GM19351 (cell line): Measurements from ENCODE around the gene LRRC71.

Source experiments
- ATAC-seq: cut with Tn5 transposase; IDR thresholded peaks from one replicate; pipeline ENCODE4 v1.9.1; 2021; ENCODE audit warnings: mild to moderate bottlenecking, moderate library complexity; ENCODE audit not compliant: unreplicated experiment

The LRRC71 gene

DNA sequence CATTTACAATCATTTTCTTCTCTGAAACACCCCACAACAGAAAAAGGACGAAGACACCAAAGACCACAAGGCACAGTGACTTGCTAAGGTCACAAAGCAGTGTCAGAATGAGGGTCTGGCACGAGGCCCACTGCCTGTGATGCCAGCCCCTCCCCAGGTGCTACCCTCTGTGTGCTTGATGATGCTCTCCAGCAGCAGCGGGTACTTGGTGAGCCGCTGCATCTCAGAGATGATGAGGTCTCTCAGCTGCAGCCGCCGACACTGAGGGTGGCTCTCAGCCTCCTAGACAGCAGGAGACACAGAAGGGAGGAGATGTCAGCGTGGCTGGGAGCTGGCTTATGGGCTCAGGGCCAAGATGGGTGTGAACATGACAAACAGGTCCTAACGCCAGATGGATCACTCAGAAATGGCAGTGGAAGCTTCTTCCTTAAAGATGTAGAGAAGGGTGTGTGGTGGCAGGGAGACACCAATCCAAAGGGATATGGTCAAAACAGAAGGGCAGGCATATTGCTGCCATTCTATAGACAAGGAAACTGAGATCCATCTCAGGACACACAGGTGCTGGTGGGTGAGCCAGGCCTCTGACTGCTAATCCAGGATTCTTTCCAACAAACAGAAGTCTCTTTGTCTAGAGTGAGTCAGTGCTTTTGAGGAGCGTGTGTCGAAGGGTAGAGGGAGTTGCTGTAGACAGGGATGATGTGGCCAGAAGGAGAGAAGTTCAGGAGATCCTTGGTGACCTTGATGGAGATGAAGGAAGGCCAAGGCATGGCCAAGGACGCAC lies 25.6 kb downstream of the LRRC71 start:
- no peak for ATAC-seq

DNA sequence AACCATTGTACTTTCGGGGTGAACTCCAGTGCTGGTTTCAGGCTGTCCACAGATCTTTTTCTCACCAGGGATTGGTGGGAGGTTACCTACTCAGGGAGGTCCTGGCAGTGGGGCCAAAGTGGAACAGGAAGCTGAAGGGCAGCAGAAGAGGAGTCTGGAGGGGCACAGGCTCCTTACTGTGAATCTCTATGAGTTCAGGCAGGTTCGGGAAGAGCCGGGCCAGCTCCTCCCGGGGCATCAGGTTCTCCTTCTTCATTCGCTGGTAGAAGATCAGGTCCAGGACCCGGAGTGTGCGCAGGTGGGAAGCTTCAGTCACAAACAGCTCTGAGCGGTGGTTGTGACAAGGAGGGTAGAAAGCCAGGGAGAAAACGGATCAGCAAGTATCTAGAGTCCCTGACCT lies 26.7 kb downstream of the LRRC71 start:
- no peak for ATAC-seq

DNA sequence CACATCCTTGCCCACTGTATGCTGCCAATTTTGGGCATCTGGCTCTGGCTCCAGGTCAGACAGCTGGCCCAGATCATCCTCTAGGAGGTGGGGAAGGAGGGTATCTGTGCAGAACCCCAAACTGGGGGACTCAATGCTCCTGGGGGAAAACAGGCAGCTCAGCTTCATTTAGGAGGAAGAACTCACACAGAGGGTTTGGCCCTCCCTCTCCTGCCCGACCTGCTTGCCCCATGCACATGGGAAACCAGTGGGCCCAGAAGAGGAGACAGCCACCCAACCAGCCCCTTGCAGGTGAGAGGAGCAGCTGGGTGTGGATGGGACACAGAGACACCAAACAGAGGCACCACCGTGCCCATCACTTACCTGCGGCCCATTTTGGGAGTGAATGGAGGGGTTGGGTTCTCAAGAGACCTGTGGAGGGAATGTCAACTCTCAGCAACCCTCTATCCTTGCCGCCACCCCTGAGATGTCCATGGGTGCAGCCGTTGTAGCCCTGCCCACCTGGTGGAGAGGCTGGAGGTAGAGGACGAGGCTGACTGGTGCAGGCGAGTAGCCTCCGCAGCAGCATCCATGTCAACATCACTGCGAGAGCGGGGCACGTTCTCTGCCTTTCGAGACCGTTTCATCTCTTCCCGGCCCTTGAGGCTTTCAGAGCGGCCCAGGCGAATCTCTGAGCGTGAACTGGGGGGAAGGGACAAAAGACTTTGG lies 27.5 kb downstream of the LRRC71 start:
- ATAC-seq: no peak

DNA sequence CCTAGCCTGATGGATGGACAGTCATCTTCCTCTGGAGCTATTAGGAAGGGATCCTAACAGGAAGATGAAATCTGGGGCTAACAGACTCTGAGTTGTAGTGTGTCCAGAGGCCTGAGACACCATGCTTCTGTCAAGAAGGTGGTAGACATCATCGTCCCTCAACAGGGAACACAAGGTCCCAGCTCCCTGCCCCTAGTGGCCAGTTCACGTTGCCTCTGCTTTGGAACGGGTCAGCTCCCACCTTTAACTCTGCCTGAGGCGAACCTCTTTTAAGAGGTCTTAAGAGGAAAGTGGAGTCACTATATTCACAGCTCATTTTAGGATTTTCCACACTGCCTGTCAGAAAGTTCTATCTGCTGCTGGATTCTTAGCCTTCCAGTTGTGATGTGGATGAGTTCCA lies 28.3 kb downstream of the LRRC71 start:
- no peak for ATAC-seq

DNA sequence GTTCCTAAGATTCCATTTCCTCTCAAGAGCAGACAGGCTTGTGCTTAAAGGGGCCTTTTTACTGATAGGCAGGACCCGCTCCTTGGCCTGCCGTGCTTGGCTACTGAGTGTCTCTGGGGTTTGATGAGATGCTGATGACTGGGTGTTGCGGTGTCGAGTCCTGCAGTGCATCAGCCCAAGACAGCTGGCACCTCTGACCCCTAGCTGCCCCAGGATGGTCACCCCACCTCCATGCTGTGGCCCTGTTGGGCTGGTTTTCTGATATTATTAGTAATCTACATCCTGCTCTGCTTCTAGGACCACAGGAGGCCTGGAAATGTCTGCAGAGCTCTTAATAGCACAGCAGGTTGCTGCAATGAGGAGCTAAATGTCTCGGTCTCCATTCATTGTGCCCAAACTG lies 28.7 kb downstream of the LRRC71 start:
- ATAC-seq: no peak

DNA sequence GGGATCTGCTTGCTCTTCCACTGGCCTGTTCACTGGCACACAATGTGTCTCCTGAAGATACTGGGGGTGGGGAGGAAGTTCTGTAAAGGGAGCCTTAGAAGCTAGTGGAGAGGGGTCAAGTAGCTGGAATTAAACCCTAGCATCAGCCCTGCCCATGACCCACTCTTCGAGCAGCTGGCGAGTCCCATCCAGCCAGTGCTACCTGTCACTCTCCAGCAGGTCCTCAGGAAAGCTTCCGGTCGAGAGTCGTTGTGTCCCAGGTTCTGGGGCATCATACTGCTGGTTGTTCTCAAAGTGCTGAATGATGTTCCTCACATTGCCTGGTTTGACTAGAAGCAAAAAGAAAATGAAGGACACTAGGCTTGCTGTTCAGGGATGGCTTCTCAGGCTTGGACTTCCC lies 30.9 kb downstream of the LRRC71 start:
- ATAC-seq: no peak

DNA sequence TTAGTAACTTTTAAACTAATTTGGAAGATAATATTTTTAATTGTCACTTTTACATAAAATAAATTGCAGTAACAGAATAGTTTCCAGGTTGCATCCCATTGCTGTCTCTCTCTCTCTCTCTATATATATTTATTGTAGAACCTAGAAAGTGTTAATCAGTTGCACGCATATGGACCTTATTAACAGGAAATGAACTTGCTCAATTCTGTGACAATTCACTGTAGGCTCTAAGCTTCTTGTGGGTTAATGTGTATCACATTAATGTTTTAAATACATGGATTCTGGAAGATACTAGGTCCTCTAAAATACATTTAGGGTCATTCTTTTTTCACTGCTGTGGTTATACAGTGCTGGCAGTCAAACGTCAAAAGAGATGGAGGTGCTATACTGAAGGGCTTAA lies 33.1 kb downstream of the LRRC71 start:
- ATAC-seq: no peak

DNA sequence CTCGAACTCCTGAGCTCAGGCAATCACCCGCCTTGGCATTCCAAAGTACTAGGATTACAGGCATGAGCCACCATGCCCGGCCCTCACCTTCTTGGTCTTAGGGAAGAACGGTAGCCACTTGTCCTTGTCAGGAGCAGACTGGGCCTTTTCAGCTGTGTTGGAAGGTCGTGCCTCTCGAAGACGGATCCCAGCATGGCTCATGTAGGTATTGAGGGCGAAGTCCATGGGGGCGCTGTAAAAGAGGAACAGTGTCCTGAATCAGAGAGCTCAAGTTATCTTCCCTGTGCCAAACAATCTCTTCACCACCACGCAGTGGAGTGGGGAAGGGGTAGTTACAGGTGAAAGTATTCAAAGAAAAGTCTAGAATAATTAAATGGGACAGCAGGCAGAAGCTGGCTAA lies 35.9 kb downstream of the LRRC71 start:
- no peak for ATAC-seq

DNA sequence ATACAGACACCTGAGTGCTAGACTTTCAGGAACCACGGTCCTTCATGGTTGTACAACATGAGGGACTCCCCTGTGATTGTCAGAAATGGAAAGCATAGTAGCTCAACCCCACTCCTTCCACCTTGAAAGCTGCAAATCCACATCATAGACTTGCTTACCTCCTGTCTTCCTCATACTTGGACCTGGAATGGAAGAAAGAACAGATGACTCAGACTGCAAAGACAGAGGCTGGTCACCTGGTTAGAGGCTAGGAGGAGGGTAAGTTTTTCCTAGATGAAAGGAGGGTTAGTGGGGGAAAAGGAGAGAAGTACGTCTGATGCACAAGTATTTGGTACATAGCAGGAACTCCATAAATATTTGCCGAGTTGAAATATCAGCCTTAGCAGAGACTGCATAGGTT lies 37.2 kb downstream of the LRRC71 start:
- no peak for ATAC-seq

DNA sequence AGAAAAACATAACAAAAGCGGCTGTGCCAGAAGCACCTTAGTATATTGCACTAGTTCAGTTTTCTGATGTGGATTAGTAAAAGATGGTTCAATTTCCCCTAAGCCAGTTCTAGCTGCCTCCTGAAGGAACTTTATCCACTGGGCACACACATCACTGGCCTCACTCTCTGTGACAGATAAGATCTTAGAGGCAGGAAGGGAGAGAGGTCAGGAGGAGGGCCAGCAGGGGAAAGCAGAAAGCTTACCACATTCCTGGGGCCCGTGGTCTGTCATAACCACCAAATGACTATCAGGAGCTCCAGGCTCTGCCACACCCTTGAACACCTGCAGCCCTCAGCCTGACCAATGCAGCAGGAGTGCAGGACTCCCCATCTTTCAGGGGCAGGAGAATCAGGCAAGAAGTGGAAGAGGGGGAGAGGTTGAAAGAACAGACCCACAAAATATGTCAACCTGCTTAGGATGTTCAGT lies 37.8 kb downstream of the LRRC71 start:
- ATAC-seq: no peak

DNA sequence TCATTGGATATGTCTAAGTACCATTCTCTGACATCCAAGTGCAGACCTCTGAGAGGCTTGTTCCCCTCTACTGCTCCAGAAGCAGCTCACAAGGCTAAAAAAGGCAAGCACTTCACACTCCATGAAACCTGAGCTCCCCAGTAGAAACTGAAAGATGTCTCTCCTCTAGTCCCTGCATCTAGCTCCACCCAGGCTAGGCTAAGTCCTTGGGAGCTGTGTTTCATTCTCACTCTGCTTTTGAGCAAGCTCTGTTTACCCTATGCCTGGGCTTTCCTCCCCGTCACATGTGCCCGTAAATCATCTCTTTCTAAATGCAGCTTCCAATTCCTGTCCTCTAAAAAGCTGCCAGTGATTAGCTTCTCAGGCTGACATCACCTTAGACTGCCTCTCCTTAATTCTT lies 39.0 kb downstream of the LRRC71 start:
- no peak for ATAC-seq

DNA sequence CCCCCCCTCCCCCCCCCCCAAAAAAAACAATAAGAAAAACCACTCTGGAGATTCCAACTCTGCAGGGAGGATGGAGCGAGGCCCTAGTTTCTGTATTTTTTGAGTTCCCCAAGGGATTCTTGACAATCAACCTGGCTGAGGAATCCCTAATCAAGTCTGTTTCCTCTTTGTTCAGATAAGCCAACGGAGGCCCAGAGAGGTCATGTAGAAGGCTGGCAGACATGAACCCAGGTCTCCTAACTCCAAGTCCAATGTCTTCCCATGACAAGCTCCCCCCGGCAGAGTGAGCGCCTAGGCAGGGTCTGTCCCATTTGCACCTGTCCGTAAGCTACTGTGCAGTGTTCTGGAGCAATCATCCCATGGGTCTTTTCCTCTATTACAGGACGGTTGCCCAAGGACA lies 39.5 kb downstream of the LRRC71 start:
- ATAC-seq: no peak

DNA sequence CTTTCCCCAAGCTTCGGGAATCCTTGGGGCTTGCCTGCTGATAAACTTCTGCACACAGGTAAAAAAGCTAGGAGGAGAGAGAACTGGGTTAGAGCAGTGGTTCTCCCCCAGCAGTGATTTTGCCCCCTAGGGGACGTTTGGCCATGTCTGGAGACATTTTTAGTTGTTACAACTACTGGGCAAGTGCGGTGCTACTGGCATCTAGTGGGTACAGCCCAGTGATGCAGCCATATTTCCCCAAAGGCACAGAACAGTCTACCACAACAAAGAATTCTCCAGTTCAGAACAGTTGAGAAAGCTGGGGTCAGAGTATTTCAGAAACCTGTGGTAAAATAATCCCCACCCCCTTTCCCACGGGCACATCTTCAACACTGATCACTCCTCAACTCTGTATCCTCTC lies 41.3 kb downstream of the LRRC71 start:
- ATAC-seq: no peak

DNA sequence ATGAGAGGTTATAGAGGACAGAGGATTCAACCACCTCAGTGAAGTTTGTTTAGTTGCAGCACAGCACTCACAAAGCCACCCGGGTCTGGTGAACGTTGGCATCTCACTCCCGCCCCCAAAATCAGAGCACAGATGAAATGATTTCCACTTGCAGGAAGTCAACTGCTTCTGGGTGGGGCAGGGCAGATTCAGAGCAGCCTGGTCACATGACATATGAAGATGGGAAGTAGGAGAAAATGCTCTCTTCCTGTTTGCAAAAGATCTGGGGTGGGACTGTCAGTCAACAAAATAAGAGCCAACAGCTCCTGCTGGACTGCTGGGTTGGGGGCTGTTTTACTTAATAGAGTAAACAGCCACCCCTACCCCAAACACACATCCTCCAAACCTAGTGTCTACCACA lies 43.2 kb downstream of the LRRC71 start:
- no peak for ATAC-seq

DNA sequence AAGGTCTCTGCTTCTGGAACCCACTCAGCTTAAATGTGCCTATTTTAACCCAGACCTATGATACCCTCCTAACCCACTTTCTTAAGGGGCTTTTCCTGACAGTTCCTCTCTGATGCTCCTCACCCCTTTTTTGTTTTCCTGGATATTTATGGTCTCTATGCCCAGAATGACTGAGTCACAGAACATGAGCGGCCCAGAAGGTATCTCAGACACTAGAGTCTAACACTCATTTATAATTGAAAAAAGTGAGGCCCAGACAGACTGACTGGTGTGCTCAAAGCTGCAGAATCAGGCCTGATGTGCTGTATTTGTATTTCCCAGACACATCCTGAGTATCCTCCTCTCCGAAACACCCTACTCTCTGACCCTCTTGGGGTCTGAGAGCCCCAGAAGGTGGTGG lies 44.0 kb downstream of the LRRC71 start:
- ATAC-seq: no peak

DNA sequence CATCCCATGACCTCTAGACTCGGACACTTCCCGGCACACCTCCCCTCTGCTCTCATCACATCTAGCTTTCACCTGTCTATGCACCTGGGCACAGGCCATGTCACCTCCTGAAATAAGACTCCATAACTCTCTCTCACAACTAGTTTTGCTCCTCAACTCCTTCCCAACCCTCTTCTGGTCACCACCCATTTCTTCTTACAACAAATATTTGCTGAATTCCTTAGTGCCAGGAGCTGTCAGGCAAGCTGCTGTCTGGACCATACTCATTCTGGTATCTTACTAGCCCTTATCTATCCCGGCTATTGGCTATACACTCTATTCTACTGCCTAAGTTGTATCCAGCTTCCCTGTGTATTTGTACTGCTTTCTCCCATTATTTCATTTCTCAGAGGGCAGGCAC lies 49.1 kb downstream of the LRRC71 start:
- ATAC-seq: no peak

DNA sequence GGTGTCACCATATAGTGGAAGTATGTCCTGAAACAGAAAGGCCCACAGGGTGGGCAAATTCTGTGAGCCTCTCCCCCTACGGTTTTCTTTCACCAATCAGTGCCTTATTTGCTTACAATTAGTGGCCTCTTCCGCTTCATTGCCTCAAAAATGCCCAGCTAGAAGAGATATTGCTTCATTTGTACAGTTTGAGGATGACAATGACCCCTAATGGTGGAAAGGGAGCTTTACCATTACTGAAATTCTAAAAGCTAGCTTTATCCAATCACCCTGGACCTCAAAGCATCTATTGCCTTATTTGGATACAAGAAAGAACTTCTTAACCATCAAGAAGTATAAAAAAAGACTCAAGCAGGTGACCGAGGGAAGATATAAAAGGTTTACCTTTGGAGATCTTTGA lies 49.6 kb downstream of the LRRC71 start:
- ATAC-seq: no peak

DNA sequence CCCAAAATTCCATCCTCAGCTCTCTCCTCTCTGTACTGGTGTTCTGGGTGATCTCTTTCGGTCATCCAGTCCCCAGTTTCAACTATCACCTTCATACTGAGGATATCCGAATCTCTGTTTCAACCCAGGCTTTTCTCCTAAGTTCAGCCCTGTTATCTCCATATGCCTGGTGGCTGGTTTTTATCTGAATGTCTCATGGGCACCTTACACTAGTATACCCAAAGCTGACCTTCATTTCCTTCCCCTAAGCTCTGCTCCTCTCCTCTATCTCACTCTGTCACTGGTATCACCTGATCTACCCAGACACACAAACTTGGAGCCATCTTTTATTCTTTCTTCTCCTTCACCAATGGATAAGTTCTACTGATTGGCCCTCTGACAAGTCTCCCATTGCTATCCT lies 53.0 kb downstream of the LRRC71 start:
- ATAC-seq: no peak

DNA sequence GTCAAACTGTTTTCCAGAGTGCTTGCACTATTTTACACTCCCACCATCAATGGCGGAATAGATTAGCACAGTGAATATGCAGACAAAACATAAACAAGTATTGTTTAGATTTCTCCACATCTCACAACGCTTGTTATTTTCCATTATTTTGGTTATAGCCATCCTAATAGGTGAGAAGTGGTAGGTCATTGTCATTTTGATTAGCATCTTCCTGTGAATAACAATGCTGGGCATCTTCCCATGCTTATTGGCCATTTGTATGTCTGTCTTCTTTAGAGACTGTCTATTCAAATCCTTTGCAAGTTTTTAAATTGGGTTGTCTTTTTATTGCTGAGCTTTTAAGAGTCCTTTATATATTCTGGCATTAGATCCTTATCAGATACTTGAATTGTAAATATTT lies 54.7 kb downstream of the LRRC71 start:
- ATAC-seq: no peak

DNA sequence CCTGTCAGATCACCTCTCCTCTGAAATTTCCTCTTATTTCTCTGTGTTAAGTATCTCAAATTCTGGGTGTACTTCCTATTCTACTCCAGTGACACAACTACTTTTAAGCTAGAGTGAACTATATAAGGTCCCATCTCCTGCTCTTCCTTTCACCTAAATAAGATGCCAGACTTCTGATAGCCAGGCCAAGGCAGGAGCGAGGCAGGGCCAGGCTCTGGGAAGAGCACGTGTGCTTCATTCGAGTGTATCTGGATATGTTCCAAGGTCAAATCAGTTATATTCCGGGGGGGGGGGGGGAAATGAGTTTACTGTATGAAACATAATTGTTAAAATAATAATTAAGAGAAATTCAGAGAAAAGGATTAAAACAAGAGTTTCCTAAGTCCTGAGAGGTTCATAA lies 60.1 kb downstream of the LRRC71 start:
- no peak for ATAC-seq
